ENCODE measurements around the gene IQCH.

GRCh38 chr15:67384761-67385160 lies 130.2 kb downstream of the IQCH start:
- TF ChIP-seq, protein P1, sequence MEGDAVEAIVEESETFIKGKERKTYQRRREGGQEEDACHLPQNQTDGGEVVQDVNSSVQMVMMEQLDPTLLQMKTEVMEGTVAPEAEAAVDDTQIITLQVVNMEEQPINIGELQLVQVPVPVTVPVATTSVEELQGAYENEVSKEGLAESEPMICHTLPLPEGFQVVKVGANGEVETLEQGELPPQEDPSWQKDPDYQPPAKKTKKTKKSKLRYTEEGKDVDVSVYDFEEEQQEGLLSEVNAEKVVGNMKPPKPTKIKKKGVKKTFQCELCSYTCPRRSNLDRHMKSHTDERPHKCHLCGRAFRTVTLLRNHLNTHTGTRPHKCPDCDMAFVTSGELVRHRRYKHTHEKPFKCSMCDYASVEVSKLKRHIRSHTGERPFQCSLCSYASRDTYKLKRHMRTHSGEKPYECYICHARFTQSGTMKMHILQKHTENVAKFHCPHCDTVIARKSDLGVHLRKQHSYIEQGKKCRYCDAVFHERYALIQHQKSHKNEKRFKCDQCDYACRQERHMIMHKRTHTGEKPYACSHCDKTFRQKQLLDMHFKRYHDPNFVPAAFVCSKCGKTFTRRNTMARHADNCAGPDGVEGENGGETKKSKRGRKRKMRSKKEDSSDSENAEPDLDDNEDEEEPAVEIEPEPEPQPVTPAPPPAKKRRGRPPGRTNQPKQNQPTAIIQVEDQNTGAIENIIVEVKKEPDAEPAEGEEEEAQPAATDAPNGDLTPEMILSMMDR (conservative IDR thresholded peaks at IDR 0.05; ENCODE audit: low read depth, low read length), result no peak
- TF ChIP-seq RAD21 (IDR thresholded peaks at IDR 0.05; ENCODE audit: low read length) (no peak), SMC3 (IDR thresholded peaks at IDR 0.05; ENCODE audit: low read depth, low read length) (no peak), RCOR1 (IDR thresholded peaks at IDR 0.05; ENCODE audit: insufficient replicate concordance, low read length) (no peak)
